WTC11 (cell line): ENCODE data around the gene P3H2.

Experiments
- JAZF1 ChIP-seq: fragments of 250-450 bp; sonication (Bioruptor Pico); IDR thresholded peaks from 2 replicates; pipeline ENCODE4 v1.9.0; 2021; ENCODE audit warnings: moderate library complexity, mild to moderate bottlenecking, inconsistent platforms
- SP1 ChIP-seq: sonication (generic); formaldehyde crosslinking; conservative IDR thresholded peaks from 2 replicates; pipeline ENCODE4 v1.8.1; 2022; ENCODE audit warnings: missing genetic modification reagents
- TP53 ChIP-seq: sonication (generic); formaldehyde crosslinking; IDR thresholded peaks from 2 replicates; pipeline ENCODE4 v1.8.1; 2023; ENCODE audit warnings: mild to moderate bottlenecking, missing genetic modification reagents
- ZNF396 ChIP-seq: fragments of 250-450 bp; sonication (Bioruptor Pico); IDR thresholded peaks from 2 replicates; pipeline ENCODE4 v1.8.0; 2021; ENCODE audit warnings: mild to moderate bottlenecking, moderate library complexity, borderline replicate concordance
- ZNF416 ChIP-seq: fragments of 250-450 bp; sonication (Bioruptor Pico); IDR thresholded peaks from 2 replicates; pipeline ENCODE4 v1.9.0; 2021; ENCODE audit warnings: mild to moderate bottlenecking, inconsistent platforms
- TF ChIP-seq, protein P1 (sequence below): sonication (generic); formaldehyde crosslinking; IDR thresholded peaks from 2 replicates; pipeline ENCODE4 v1.8.0; 2023; ENCODE audit warnings: missing genetic modification reagents, mild to moderate bottlenecking, borderline replicate concordance
- TF ChIP-seq, protein P2 (sequence below): sonication (generic); formaldehyde crosslinking; IDR thresholded peaks from 2 replicates; pipeline ENCODE4 v1.8.1; 2022; ENCODE audit warnings: low read depth, mild to moderate bottlenecking, moderate library complexity, missing genetic modification reagents, borderline replicate concordance
- TF ChIP-seq, protein P3 (sequence below): fragments of 200-600 bp; IDR thresholded peaks from 2 replicates; pipeline ENCODE4 v1.8.0; 2022; ENCODE audit warnings: antibody characterized with exemption
- TF ChIP-seq, protein P4 (sequence below): sonication (generic); formaldehyde crosslinking; conservative IDR thresholded peaks from 2 replicates; pipeline ENCODE4 v1.8.1; 2022; ENCODE audit warnings: mild to moderate bottlenecking, missing genetic modification reagents
- TF ChIP-seq, protein P5 (sequence below): sonication (generic); formaldehyde crosslinking; IDR thresholded peaks from 2 replicates; pipeline ENCODE4 v1.8.1; 2023; ENCODE audit warnings: mild to moderate bottlenecking, moderate library complexity, missing genetic modification reagents
- TF ChIP-seq, protein P6 (sequence below): sonication (generic); formaldehyde crosslinking; IDR thresholded peaks from 2 replicates; pipeline ENCODE4 v1.8.1; 2023; ENCODE audit warnings: mild to moderate bottlenecking, missing genetic modification reagents, moderate library complexity

DNA sequence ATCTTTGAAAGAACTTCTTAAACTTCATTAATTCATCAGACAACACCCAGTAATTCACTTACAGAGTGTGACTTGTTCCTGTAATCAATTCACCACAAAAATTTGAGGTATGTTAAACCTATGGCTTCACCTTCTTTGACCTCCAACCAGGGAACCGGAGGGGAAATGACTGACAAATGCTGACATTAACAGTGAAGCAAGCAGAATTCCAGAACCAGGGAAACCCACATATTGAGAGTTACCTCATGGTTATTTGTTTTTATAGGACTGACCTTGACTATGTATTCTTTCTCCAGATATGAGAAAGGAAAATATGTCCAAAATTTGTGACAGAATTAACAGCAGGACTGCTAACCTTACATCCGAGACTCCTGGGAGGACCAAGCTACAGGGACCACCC, 2.7 kb downstream of the P3H2 start:
- TF ChIP-seq JAZF1: no peak
- no peak for TF ChIP-seq ZNF416 (CRISPR knock-in tag)
- TF ChIP-seq, protein P1, sequence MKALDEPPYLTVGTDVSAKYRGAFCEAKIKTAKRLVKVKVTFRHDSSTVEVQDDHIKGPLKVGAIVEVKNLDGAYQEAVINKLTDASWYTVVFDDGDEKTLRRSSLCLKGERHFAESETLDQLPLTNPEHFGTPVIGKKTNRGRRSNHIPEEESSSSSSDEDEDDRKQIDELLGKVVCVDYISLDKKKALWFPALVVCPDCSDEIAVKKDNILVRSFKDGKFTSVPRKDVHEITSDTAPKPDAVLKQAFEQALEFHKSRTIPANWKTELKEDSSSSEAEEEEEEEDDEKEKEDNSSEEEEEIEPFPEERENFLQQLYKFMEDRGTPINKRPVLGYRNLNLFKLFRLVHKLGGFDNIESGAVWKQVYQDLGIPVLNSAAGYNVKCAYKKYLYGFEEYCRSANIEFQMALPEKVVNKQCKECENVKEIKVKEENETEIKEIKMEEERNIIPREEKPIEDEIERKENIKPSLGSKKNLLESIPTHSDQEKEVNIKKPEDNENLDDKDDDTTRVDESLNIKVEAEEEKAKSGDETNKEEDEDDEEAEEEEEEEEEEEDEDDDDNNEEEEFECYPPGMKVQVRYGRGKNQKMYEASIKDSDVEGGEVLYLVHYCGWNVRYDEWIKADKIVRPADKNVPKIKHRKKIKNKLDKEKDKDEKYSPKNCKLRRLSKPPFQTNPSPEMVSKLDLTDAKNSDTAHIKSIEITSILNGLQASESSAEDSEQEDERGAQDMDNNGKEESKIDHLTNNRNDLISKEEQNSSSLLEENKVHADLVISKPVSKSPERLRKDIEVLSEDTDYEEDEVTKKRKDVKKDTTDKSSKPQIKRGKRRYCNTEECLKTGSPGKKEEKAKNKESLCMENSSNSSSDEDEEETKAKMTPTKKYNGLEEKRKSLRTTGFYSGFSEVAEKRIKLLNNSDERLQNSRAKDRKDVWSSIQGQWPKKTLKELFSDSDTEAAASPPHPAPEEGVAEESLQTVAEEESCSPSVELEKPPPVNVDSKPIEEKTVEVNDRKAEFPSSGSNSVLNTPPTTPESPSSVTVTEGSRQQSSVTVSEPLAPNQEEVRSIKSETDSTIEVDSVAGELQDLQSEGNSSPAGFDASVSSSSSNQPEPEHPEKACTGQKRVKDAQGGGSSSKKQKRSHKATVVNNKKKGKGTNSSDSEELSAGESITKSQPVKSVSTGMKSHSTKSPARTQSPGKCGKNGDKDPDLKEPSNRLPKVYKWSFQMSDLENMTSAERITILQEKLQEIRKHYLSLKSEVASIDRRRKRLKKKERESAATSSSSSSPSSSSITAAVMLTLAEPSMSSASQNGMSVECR (CRISPR knock-in tag): no peak
- no peak for TF ChIP-seq SP1
- TF ChIP-seq ZNF396 (CRISPR knock-in tag): no peak
- TF ChIP-seq, protein P2, sequence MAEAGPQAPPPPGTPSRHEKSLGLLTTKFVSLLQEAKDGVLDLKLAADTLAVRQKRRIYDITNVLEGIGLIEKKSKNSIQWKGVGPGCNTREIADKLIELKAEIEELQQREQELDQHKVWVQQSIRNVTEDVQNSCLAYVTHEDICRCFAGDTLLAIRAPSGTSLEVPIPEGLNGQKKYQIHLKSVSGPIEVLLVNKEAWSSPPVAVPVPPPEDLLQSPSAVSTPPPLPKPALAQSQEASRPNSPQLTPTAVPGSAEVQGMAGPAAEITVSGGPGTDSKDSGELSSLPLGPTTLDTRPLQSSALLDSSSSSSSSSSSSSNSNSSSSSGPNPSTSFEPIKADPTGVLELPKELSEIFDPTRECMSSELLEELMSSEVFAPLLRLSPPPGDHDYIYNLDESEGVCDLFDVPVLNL (CRISPR knock-in tag): no peak
- TF ChIP-seq, protein P3, sequence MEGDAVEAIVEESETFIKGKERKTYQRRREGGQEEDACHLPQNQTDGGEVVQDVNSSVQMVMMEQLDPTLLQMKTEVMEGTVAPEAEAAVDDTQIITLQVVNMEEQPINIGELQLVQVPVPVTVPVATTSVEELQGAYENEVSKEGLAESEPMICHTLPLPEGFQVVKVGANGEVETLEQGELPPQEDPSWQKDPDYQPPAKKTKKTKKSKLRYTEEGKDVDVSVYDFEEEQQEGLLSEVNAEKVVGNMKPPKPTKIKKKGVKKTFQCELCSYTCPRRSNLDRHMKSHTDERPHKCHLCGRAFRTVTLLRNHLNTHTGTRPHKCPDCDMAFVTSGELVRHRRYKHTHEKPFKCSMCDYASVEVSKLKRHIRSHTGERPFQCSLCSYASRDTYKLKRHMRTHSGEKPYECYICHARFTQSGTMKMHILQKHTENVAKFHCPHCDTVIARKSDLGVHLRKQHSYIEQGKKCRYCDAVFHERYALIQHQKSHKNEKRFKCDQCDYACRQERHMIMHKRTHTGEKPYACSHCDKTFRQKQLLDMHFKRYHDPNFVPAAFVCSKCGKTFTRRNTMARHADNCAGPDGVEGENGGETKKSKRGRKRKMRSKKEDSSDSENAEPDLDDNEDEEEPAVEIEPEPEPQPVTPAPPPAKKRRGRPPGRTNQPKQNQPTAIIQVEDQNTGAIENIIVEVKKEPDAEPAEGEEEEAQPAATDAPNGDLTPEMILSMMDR: no peak
- TF ChIP-seq, protein P4, sequence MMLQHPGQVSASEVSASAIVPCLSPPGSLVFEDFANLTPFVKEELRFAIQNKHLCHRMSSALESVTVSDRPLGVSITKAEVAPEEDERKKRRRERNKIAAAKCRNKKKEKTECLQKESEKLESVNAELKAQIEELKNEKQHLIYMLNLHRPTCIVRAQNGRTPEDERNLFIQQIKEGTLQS: no peak
- TF ChIP-seq TP53 (CRISPR knock-in tag): no peak
- TF ChIP-seq, protein P5, sequence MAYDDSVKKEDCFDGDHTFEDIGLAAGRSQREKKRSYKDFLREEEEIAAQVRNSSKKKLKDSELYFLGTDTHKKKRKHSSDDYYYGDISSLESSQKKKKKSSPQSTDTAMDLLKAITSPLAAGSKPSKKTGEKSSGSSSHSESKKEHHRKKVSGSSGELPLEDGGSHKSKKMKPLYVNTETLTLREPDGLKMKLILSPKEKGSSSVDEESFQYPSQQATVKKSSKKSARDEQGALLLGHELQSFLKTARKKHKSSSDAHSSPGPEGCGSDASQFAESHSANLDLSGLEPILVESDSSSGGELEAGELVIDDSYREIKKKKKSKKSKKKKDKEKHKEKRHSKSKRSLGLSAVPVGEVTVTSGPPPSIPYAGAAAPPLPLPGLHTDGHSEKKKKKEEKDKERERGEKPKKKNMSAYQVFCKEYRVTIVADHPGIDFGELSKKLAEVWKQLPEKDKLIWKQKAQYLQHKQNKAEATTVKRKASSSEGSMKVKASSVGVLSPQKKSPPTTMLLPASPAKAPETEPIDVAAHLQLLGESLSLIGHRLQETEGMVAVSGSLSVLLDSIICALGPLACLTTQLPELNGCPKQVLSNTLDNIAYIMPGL (CRISPR knock-in tag): no peak
- TF ChIP-seq, protein P6, sequence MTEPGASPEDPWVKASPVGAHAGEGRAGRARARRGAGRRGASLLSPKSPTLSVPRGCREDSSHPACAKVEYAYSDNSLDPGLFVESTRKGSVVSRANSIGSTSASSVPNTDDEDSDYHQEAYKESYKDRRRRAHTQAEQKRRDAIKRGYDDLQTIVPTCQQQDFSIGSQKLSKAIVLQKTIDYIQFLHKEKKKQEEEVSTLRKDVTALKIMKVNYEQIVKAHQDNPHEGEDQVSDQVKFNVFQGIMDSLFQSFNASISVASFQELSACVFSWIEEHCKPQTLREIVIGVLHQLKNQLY (CRISPR knock-in tag): no peak
